KG1 (cell line): ENCODE data around the gene MCAT.
"Not testable (repeated sequence)": the region's sequence is repeated elsewhere in the genome, so short reads cannot be mapped to it uniquely, and the experiment has no call there.

Experiments used
- DNase-seq: peaks from one replicate; lab custom pipeline; 2025; lab: John Stamatoyannopoulos, UW

Gene MCAT

GRCh38 chr22:43153899-43154298 lies 10.7 kb upstream of the MCAT start:
- no peak for DNase-seq

GRCh38 chr22:43152357-43153071 lies 9.3 kb upstream of the MCAT start:
- DNase-seq: peak; percentile 38

GRCh38 chr22:43152003-43152356 lies 8.8 kb upstream of the MCAT start:
- DNase-seq: no peak

- DNase-seq: no peak
Measured at GRCh38 chr22:43151251-43152002, 8.2 kb upstream of the MCAT start, which contains the start of gene TSPO. Gene TSPO (plus strand): TSS chr22:43151559. CDS start chr22:43159239, 7,680 bp downstream.

- DNase-seq: no peak
Measured at GRCh38 chr22:43150731-43151206, 7.6 kb upstream of the MCAT start.

GRCh38 chr22:43148581-43148980 lies 5.4 kb upstream of the MCAT start:
- no peak for DNase-seq

- peak; percentile 54 for DNase-seq
Measured at GRCh38 chr22:43147821-43148220, 4.6 kb upstream of the MCAT start.

- DNase-seq: not testable (repeated sequence)
Measured at GRCh38 chr22:43146332-43146731, 3.1 kb upstream of the MCAT start.

GRCh38 chr22:43145371-43145770 lies 2.2 kb upstream of the MCAT start:
- not testable (repeated sequence) for DNase-seq

- DNase-seq: no peak
Measured at GRCh38 chr22:43144949-43145348, 1.8 kb upstream of the MCAT start.

- DNase-seq: no peak
Measured at GRCh38 chr22:43136801-43137200, 6.4 kb downstream of the MCAT start.

- no peak for DNase-seq
Measured at GRCh38 chr22:43136255-43136654, 6.9 kb downstream of the MCAT start.

- DNase-seq: no peak
Measured at GRCh38 chr22:43135565-43135964, 7.6 kb downstream of the MCAT start.

- no peak for DNase-seq
Measured at GRCh38 chr22:43134553-43134952, 8.6 kb downstream of the MCAT start.

GRCh38 chr22:43133401-43133800 lies 9.8 kb downstream of the MCAT start:
- no peak for DNase-seq

- DNase-seq: no peak
Measured at GRCh38 chr22:43131773-43132501, 11.3 kb downstream of the MCAT start.

- no peak for DNase-seq
Measured at GRCh38 chr22:43129426-43130425, 13.5 kb downstream of the MCAT start.

- DNase-seq: no peak
Measured at GRCh38 chr22:43128928-43129424, 14.2 kb downstream of the MCAT start.

GRCh38 chr22:43128116-43128515 lies 15.1 kb downstream of the MCAT start:
- DNase-seq: no peak

- no peak for DNase-seq
Measured at GRCh38 chr22:43127166-43127908, 15.9 kb downstream of the MCAT start.
